MM.1S (cell line): ENCODE measurements around the gene TCEAL8.

Source experiments
- DNase-seq: peaks from one replicate; pipeline ENCODE4 v3.0.0-alpha.2; 2015
- H2AFZ ChIP-seq: fragments of 300-600 bp; sonication (generic); 2 replicates; pipeline ENCODE4 v1.6.0; 2016; ENCODE audit warnings: antibody characterized with exemption, low read length
- H3F3A ChIP-seq: fragments of 300-600 bp; sonication (generic); 2 replicates; pipeline ENCODE4 v1.6.1; 2016; ENCODE audit warnings: mild to moderate bottlenecking, antibody characterized with exemption, low read length, moderate library complexity, mixed read lengths; ENCODE audit not compliant: insufficient read depth
- H3K27ac ChIP-seq: fragments of 300-600 bp; sonication (generic); 2 replicates; pipeline ENCODE4 v1.5.1; 2016; ENCODE audit warnings: mild to moderate bottlenecking, low read length
- H3K27me3 ChIP-seq: fragments of 300-600 bp; sonication (generic); replicated peaks from 2 replicates; pipeline ENCODE4 v1.6.0; 2016; ENCODE audit warnings: low read length; ENCODE audit not compliant: insufficient read depth
- H3K36me3 ChIP-seq: fragments of 300-600 bp; sonication (generic); replicated peaks from 2 replicates; pipeline ENCODE4 v1.6.1; 2016; ENCODE audit warnings: mild to moderate bottlenecking, low read length, mixed read lengths; ENCODE audit not compliant: insufficient read depth
- H3K4me1 ChIP-seq: fragments of 300-600 bp; sonication (generic); 2 replicates; pipeline ENCODE4 v1.6.1; 2016; ENCODE audit warnings: low read length, mixed read lengths
- H3K4me2 ChIP-seq: fragments of 300-600 bp; sonication (generic); 2 replicates; pipeline ENCODE4 v1.6.0; 2016; ENCODE audit warnings: low read depth, low read length
- H3K4me3 ChIP-seq: fragments of 300-600 bp; sonication (generic); 2 replicates; pipeline ENCODE4 v1.5.1; 2016; ENCODE audit warnings: low read length, mixed read lengths
- H3K79me2 ChIP-seq: fragments of 300-600 bp; sonication (generic); 2 replicates; pipeline ENCODE4 v1.6.1; 2016; ENCODE audit warnings: mixed run types, low read length, mixed read lengths
- H3K9ac ChIP-seq: fragments of 300-600 bp; sonication (generic); 2 replicates; pipeline ENCODE4 v1.6.1; 2016; ENCODE audit warnings: low read length, mixed read lengths
- H3K9me2 ChIP-seq: fragments of 300-600 bp; sonication (generic); replicated peaks from 2 replicates; pipeline ENCODE4 v1.6.1; 2016; ENCODE audit warnings: mild to moderate bottlenecking, low read length, mixed read lengths; ENCODE audit not compliant: insufficient read depth
- H3K9me3 ChIP-seq: fragments of 300-600 bp; sonication (generic); replicated peaks from 2 replicates; pipeline ENCODE4 v1.6.1; 2016; ENCODE audit warnings: mild to moderate bottlenecking, low read length, mixed read lengths; ENCODE audit not compliant: insufficient read depth
- H4K20me1 ChIP-seq: fragments of 300-600 bp; sonication (generic); 2 replicates; pipeline ENCODE4 v1.6.1; 2016; ENCODE audit warnings: mild to moderate bottlenecking, low read length, moderate library complexity, mixed read lengths; ENCODE audit not compliant: insufficient read depth
- EZH2 ChIP-seq: fragments of 300-600 bp; sonication (generic); optimal IDR thresholded peaks from 2 replicates; pipeline ENCODE3; 2017; ENCODE audit warnings: low read depth, mild to moderate bottlenecking, antibody characterized with exemption, low read length, mixed read lengths
- EZH2phosphoT487 ChIP-seq: fragments of 300-600 bp; sonication (generic); IDR thresholded peaks from 2 replicates; pipeline ENCODE4 v1.6.1; 2018; ENCODE audit warnings: antibody characterized with exemption, low read length
- TF ChIP-seq, protein P1 (sequence below): fragments of 300-600 bp; sonication (generic); IDR thresholded peaks from 2 replicates; pipeline ENCODE4 v1.5.1; 2016; ENCODE audit warnings: antibody characterized with exemption, low read length, mixed read lengths

TCEAL8 gene

DNA sequence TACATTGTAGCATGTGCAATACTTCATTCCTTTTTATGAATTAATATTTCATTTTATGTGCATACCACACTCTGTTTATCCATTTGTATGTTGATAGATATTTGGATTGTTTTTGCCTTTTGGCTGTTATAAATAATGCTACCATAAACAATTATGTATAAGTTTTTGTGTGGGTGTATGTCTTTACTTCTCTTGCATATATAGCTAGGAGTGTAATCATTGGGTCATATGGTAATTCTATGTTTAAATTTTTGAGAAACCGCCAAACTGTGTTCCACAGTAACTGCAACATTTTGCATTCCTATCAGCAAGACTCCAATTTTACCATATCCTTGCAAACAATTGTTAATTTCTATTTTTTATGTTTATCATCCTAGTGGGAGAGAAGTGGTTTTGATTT is 24.7 kb upstream of the TCEAL8 start:
- H3K27ac ChIP-seq: no peak overlapping the region
- H3K9ac ChIP-seq: no peak overlapping the region
- no peaks in the 10 kb centered on the region for H3K4me1 ChIP-seq
- TF ChIP-seq EZH2phosphoT487: no peak
- TF ChIP-seq, protein P1, sequence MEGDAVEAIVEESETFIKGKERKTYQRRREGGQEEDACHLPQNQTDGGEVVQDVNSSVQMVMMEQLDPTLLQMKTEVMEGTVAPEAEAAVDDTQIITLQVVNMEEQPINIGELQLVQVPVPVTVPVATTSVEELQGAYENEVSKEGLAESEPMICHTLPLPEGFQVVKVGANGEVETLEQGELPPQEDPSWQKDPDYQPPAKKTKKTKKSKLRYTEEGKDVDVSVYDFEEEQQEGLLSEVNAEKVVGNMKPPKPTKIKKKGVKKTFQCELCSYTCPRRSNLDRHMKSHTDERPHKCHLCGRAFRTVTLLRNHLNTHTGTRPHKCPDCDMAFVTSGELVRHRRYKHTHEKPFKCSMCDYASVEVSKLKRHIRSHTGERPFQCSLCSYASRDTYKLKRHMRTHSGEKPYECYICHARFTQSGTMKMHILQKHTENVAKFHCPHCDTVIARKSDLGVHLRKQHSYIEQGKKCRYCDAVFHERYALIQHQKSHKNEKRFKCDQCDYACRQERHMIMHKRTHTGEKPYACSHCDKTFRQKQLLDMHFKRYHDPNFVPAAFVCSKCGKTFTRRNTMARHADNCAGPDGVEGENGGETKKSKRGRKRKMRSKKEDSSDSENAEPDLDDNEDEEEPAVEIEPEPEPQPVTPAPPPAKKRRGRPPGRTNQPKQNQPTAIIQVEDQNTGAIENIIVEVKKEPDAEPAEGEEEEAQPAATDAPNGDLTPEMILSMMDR: no peak
- TF ChIP-seq EZH2: no peak
- H3K9me3 ChIP-seq: no peaks in the 10 kb centered on the region
- H3K79me2 ChIP-seq: no peaks in the 10 kb centered on the region
- H4K20me1 ChIP-seq: no peaks in the 10 kb centered on the region
- no peaks in the 10 kb centered on the region for H3K27me3 ChIP-seq
- DNase-seq: no peak
- no peaks in the 10 kb centered on the region for H3K9me2 ChIP-seq
- H3K4me2 ChIP-seq: no peak overlapping the region
- no peaks in the 10 kb centered on the region for H3K36me3 ChIP-seq
- no peak overlapping the region for H2AFZ ChIP-seq
- H3F3A ChIP-seq: no peaks in the 10 kb centered on the region
- no peak overlapping the region for H3K4me3 ChIP-seq

DNA sequence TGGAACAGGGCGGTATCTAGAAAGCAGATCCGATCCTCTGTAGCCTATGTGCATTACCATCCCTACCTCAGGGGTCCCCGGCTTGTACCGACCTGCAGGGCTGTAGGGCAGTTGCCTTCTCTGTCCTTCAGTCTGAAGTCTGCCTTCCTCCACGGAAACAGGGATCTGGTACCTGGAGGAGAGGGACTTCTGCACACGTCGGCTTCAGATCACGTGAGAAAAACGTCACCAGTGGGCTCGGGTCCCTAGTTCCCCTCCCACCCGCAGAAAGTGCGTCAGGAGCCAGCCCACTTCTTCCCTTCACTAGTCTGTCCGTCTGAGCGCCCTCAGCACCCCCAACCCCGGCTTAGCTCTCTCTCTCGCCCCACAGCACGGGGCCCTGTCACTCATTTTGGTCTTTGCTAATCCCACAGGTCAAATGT is 21.6 kb upstream of the TCEAL8 start, which contains the start of gene TCEAL5:
Gene TCEAL5, minus strand, starts transcription at position 170 of the 422 bp plus-strand sequence. CDS start 2,187 bp downstream, outside the sequence.
- Histone ChIP-seq H3K4me1 (no peaks in the 10 kb centered on the region), H3F3A (no peaks in the 10 kb centered on the region), H3K9ac (no peak within 1 kb of the TSS), H3K4me2 (no peak within 1 kb of the TSS), H3K27ac (no peak within 1 kb of the TSS), H2AFZ (no peak within 1 kb of the TSS), H3K27me3 (no peaks in the 10 kb centered on the region), H3K4me3 (no peak within 1 kb of the TSS), H4K20me1 (no peaks in the 10 kb centered on the region), H3K9me2 (no peaks in the 10 kb centered on the region), H3K79me2 (no peaks in the 10 kb centered on the region), H3K9me3 (no peaks in the 10 kb centered on the region), H3K36me3 (no peaks in the 10 kb centered on the region)
- no peak for DNase-seq
- TF ChIP-seq EZH2: no peak
- TF ChIP-seq, protein P1: no peak
- TF ChIP-seq EZH2phosphoT487: no peak

DNA sequence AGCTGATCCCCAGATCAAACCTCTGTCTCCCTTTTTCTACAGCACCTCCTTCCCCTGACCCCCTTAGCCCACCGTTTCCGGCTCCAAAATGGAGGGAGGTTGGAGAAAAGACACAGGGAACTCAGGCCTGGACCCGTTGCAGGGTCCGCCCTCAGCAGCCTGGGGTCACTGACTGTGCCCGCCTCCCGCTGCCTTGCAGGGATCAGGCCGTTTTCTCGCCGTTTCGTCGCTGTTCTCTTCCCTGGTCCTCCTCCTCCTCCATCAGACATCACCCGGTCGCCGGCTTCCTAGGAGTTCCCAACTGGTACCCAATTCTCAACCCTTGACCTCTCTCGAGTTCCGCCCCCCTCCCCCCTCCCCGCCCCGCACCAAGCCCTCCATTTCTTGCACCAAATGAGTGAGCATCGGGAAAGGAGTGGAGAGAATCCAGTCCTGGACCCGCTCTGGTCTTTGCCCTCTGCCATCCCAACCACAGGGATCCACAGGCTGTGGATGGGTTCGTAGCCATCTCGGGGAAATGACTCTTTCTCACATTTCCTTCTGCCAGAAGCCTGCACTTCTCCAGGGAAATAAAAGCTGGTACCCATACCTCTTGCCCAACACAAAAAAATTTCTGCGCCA is 21.1 kb upstream of the TCEAL8 start:
- Histone ChIP-seq H3K9ac (no peak overlapping the region), H3K4me1 (no peaks in the 10 kb centered on the region), H3K4me3 (no peak overlapping the region), H3K79me2 (no peaks in the 10 kb centered on the region), H2AFZ (no peak overlapping the region), H3K36me3 (no peaks in the 10 kb centered on the region), H3K9me2 (no peaks in the 10 kb centered on the region), H3K9me3 (no peaks in the 10 kb centered on the region), H3F3A (no peaks in the 10 kb centered on the region), H4K20me1 (no peaks in the 10 kb centered on the region), H3K27me3 (no peaks in the 10 kb centered on the region), H3K27ac (no peak overlapping the region), H3K4me2 (no peak overlapping the region)
- no peak for DNase-seq
- no peak for TF ChIP-seq EZH2
- TF ChIP-seq, protein P1: no peak
